ENCODE data around the gene DCAF17.

DNA sequence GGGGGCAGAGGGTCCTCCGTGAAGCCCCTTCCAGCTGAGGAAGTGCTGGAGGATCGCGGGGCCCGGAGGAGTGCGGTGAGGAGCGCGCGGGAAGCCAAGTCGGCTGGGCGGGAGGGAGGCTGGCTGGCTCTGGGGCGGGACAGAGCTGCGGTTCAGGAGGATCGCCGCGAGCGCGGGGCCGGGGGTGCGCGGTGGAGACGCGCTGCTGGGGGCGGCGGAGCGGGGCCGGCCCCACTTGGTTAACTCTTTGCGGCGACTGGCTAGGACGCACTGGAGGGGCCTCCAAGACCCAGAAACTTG, 88.7 kb downstream of the DCAF17 start:
- TF ChIP-seq, protein P1, sequence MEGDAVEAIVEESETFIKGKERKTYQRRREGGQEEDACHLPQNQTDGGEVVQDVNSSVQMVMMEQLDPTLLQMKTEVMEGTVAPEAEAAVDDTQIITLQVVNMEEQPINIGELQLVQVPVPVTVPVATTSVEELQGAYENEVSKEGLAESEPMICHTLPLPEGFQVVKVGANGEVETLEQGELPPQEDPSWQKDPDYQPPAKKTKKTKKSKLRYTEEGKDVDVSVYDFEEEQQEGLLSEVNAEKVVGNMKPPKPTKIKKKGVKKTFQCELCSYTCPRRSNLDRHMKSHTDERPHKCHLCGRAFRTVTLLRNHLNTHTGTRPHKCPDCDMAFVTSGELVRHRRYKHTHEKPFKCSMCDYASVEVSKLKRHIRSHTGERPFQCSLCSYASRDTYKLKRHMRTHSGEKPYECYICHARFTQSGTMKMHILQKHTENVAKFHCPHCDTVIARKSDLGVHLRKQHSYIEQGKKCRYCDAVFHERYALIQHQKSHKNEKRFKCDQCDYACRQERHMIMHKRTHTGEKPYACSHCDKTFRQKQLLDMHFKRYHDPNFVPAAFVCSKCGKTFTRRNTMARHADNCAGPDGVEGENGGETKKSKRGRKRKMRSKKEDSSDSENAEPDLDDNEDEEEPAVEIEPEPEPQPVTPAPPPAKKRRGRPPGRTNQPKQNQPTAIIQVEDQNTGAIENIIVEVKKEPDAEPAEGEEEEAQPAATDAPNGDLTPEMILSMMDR (IDR thresholded peaks at IDR 0.05): no peak
- TF ChIP-seq EZH2 (IDR thresholded peaks at IDR 0.05; ENCODE audit: borderline replicate concordance, insufficient read depth, low read depth, low read length, poor library complexity, severe bottlenecking): no peak
